Hepatocyte (in vitro differentiated cells): Measurements from ENCODE around the gene PROK2.

Source experiments
- EZH2 ChIP-seq: fragments of 200-600 bp; sonication (generic); IDR thresholded peaks from 2 replicates; pipeline ENCODE4 v1.6.1; 2016; ENCODE audit warnings: antibody characterized with exemption, mild to moderate bottlenecking, borderline replicate concordance
- EZH2phosphoT487 ChIP-seq: fragments of 200-600 bp; sonication (generic); IDR thresholded peaks from one replicate; pipeline ENCODE4 v1.6.1; 2018; ENCODE audit warnings: antibody characterized with exemption, mild to moderate bottlenecking, low read depth, moderate library complexity; ENCODE audit not compliant: unreplicated experiment, severe bottlenecking
- TF ChIP-seq, protein P1 (sequence below): fragments of 200-600 bp; sonication (generic); IDR thresholded peaks from 2 replicates; pipeline ENCODE4 v1.5.1; 2016; ENCODE audit warnings: antibody characterized with exemption, mild to moderate bottlenecking; ENCODE audit not compliant: poor library complexity

DNA sequence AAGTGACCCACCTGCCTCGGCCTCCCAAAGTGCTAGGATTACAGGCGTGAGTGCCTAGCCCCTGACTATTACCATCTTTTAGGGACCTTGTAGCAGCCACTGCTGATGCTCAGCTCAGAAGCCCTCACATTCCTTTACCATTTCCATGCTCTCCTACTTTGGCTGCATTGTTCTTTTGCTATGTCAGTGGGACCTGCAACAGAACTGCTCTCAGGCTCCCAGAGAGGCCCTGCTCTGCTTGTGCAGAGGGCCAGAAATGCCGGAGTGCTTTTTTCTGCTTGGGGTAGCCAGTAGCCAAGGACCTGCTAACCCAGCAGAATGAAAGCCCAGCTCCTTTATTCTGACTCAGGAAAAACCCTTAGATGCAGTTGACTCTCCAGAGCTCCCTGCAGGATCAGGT, 18.3 kb upstream of the PROK2 start:
- no peak for TF ChIP-seq EZH2
- TF ChIP-seq, protein P1, sequence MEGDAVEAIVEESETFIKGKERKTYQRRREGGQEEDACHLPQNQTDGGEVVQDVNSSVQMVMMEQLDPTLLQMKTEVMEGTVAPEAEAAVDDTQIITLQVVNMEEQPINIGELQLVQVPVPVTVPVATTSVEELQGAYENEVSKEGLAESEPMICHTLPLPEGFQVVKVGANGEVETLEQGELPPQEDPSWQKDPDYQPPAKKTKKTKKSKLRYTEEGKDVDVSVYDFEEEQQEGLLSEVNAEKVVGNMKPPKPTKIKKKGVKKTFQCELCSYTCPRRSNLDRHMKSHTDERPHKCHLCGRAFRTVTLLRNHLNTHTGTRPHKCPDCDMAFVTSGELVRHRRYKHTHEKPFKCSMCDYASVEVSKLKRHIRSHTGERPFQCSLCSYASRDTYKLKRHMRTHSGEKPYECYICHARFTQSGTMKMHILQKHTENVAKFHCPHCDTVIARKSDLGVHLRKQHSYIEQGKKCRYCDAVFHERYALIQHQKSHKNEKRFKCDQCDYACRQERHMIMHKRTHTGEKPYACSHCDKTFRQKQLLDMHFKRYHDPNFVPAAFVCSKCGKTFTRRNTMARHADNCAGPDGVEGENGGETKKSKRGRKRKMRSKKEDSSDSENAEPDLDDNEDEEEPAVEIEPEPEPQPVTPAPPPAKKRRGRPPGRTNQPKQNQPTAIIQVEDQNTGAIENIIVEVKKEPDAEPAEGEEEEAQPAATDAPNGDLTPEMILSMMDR: no peak
- no peak for TF ChIP-seq EZH2phosphoT487
